Measurements from ENCODE around the gene SF3A2.

Gene SF3A2

DNA sequence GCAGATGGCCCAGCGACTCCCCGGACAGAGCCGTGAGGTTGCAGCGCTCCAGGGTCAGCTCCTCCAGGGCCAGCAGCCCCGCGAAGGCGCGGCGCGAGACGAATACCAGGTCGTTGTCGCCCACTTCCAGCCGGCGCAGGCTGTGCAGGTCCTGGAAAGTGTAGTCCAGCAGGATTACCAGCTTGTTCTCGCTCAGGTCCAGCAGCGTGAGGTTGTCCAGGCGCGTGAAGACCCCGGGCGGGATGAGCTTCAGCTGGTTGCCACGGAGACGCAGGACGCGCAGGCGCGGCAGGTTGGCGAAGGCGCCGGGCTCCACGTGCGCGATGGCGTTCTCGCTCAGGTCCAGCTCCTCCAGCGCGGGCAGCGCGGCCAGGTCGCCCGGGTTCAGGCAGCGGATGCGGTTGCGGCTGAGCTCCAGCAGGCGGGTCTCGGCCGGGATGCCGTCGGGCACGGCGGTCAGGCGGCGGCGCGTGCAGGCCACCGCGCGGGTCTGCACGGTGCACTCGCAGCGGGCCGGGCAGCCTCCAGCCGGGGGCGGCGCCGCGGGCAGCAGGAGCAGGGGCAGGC is 54.6 kb downstream of the SF3A2 start:
- no peak for DNase-seq (ENCODE audit: low spot score)

DNA sequence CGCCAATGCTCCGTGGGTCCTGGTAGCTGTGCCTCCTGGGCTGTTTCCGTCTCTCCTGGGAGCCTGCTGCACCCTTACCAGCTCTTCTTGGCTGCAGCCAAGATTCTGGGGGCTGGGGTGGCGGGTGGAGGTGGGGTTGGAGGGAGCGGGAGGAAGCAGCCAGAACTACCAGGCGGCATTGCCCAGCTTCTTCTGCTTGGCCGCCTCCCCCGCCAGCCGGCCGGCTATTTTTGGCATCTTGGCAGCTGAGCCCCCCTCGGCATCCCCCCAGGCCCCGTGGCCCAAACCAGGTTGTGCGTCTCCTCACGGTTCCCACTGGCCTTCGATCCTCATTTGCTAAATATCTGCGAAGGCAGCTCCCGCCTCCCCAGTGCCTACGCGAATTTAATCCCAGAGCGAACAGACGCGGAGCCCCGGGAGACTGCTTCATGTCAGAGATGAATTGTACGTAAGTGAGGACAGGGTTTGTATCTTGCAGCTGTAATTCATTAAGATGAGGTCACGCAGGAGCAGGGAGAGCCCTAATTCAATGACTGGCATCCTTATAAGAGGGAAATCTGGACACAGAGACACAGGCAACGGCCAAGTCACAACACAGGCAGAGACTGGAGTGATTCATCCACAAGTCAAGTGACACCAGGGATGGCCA is 58.2 kb downstream of the SF3A2 start:
- no peak for DNase-seq (ENCODE audit: low spot score)

- no peak for DNase-seq (ENCODE audit: low spot score)
Measured at GRCh38 chr19:2296141-2296540, 59.5 kb downstream of the SF3A2 start.

Data from hematopoietic multipotent progenitor cell treated with erythropoietin and hydrocortisone succinate and interleukin-3 and kit ligand, for 17 days (in vitro differentiated cells).